CD4-positive, alpha-beta T cell treated with Interleukin-4 for 1 hour (primary cell): ENCODE measurements around the gene RBM33.

Experiments
- DNase-seq, 2 donors: peaks; one replicate each; pipeline ENCODE4 v3.0.0-alpha.2; 2020 to 2022

RBM33 gene

DNA sequence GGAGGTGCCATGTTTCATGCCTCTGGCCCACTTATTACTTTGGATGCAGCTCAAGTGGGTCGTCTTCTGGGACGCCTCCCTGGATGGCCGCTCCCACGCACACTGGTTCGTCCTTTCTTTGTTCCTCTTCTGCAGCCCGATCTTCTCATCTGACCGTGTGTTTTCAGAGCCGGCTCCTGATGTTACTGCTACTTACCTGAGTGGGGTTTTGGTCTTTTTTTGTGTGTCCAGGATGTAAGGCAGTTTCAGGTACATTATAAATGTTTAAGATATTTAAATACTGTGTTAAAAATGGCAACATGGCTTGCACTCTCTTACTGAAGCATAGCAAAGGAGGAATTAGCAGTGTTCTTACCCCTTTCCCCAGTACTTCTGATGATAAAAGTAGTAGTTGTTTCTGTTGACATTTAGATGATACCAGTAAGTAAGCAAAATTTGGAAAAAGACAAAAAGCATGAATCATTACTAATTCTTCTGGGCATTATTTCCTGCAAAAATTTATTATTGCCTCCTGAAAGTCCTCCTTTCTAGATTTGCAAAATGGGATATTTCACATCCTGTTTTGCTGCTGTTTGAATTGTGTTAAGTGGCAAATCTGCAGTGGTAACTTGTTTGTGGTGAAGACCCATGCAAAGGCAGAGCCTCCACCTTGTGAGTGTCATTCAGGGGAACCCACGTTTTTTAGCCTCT lies 108.4 kb downstream of the RBM33 start:
- no peak for DNase-seq

DNA sequence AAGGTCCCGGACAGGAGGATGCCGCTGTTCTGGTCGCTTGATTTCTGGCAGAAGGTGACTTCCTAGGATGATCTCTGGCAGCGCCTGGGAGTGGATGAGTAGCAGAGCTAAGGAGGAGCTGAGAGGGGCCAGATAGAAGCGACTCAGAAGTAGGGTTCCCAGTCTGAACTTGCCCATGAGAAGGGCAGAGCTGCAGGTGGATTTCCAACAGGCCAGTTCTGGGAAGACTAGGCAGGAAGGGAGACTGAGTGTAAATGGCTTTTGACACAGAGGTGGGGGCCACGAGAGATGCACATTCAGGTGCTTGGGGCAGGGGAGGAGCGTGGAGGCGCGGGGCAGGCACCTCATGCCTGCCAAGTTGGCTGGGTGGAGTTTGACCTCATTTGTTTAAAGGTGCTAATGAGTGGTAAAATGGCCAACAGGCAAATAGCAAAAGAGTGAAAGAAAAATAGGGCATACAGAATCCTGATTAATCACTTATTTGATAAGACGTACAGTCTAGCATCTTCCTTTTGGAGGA lies 109.0 kb downstream of the RBM33 start:
- no peak for DNase-seq

DNA sequence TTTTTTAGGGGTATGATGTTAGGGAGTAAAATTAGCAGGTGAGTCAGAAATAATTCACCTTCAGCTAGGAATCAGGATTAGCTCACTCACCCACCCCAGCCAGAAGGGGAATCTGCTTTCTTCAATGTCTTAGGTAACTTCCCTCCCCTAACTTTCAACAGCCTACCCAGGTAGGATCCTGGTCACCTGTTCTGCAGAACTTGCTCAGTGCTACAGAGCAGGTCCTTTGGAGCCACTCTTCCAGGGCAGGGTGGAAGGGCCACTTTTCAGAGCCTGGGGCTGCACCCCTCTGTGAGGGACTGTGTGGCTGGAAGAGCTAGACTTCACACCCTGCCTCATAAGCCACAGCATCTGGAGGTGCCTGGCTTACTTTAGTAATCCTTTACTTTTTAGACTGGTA lies 109.7 kb downstream of the RBM33 start:
- DNase-seq, result no peak

DNA sequence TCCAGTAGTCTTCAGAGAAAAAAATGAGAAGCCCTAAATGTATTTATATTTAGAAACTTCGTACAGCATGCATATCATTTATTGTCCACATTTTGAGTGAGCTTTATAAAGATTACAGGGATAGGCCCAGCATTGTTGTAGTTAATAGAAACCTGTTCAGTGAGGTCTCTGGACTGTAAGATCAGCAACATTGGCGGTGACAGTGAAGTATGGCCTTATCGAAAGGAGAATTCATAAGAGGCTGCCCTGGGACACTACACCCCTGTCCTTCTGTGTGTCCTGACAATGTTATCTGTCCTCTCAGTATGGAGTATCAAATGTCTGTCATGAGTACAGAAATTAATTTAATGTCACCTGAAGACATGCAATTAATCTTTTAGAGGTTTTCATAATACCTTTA lies 110.6 kb downstream of the RBM33 start:
- DNase-seq, result no peak

DNA sequence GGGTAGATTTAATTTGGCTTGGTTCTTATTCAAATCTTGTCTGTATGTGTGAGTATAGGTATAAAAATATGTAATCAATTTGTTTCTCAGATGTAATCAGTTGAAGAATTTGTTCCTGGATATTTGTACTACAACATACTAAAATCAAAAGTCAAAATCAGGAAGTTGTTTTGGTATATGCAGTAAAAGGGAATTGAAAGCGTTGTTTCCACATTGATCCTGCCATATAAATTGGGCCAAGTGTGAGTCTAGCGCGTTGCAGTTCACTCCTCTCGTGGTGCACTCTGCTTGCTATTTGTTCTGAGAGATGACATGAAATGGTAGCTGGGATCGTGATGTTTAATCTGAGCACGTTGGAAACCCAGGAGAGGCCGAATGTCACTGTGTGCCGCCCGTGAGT lies 111.9 kb downstream of the RBM33 start:
- no peak for DNase-seq

DNA sequence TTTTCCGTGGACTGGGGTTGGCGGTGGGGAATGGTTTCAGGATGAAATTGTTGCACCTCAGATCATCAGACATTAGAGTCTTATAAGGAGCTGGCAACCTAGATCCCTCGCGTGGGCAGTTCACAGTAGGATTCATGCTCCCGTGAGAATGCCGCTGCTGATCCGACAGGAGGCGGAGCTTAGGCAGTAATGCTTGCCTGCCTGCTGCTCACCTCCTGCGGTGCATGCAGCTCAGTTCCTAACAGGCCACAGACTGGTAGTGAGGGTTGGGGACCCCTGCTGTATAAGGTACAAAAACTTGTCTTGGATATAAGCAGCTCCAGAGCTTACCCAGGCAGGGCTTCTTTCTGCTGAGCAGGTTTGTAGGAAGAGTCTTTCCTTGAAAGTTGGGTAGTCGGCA lies 113.9 kb downstream of the RBM33 start:
- no peak for DNase-seq

DNA sequence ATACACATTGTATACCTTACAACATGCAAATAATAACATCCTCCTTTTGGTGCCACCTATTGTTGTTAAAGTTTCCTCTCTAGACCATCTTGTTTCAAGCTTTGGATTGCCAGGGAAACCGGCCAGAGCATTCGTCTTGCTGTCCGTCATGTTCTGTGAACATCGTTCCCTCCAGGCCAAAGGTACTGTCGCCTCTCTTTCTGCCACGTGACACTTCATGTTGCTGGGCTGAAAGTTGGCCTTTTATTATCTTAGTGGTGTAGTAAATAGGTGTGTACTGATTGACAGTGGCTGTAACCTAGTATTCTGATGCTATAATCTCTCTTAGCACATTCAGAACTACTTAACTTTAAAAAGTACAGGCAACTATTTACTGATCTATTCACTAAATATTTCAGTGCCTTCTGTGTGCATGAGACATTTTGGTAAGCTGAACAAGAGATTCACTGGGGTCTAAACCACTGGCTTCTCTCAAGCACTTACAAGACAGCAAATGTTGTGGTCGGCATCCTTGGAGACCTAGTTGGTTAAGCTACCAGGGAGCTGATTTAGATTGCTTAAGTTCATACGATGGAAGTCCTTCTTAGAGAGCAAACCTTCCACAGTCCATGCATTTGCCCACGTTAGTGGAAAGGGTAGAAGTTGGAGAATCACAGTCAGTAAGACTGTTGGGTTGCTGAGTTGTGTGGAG lies 115.4 kb downstream of the RBM33 start:
- DNase-seq, result no peak

DNA sequence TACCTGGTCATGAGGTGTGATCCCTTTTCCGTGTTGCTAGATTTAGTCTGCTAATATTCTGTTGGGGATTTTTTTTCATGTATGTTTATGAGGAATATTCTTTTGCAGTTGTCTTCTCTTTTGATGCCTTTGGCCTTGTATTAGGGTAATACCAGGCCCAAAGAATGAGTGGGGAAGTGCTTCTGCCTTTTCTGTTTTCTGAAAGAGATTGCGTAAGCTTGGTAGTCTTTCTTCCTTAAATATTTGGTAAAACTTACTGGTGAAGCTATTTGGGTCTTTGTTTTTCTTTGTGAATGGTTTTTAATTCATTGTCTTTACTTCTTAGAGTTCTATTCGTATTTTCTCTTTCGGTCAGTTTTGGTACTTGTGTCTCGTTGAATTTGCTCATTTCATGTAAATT lies 116.7 kb downstream of the RBM33 start:
- no peak for DNase-seq

DNA sequence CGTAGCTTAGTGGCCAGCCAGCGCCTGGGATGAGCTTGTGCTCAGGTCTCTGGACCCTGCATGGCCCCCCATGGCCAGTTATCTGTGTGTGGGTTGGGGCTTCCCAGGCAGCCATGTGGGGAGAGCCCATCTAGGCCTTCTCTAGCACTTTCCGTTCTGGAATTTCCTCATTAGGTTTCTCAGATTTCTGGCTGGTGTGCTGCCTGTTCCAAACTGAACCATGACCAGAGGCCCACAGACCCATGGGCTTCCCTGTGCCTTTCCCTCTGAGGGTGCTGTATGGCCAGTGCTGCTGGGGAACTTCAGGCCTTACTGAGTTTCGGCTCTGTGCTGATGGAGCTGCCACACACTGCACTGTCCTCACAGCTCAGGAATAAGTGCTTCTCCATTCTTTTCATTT lies 117.6 kb downstream of the RBM33 start:
- no peak for DNase-seq

DNA sequence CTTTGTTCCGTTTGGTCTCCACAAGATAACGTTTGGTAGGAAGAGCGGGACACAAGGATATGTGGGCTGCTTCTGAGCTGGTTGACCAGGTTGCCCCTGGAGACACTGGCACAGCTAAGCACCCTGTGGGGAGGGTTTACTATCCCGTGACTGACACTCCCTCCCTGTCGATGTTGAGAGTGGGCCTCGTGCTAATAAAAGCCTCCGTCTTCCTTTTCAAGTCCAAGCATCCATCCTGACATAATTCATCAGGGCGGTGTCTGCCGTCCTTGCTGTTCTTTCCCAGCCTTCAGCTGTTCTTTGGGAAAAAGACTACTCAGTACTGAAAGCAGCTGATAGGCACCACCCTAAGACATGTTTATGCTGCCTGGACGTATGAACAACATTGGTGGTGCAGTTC lies 118.2 kb downstream of the RBM33 start:
- DNase-seq, result no peak

DNA sequence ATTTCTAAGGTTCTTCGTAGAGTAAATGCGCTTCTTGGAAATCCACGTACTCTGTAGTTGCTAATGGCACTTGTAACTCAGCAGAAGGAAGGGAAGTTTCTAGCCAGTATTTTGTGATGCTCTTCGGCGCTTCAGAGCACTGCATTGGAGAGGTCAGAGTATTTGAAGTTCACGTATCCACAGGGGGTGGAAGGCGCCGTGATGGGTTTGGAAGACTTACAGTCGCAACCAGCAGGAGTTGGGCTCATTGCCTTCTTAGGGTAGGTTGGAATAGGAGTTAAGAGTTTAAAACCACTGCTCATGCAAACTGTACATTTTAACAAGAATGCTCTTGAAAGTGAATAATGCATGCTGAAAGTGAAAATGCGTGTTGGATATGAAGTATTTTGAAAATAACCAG lies 118.7 kb downstream of the RBM33 start:
- DNase-seq, result no peak

DNA sequence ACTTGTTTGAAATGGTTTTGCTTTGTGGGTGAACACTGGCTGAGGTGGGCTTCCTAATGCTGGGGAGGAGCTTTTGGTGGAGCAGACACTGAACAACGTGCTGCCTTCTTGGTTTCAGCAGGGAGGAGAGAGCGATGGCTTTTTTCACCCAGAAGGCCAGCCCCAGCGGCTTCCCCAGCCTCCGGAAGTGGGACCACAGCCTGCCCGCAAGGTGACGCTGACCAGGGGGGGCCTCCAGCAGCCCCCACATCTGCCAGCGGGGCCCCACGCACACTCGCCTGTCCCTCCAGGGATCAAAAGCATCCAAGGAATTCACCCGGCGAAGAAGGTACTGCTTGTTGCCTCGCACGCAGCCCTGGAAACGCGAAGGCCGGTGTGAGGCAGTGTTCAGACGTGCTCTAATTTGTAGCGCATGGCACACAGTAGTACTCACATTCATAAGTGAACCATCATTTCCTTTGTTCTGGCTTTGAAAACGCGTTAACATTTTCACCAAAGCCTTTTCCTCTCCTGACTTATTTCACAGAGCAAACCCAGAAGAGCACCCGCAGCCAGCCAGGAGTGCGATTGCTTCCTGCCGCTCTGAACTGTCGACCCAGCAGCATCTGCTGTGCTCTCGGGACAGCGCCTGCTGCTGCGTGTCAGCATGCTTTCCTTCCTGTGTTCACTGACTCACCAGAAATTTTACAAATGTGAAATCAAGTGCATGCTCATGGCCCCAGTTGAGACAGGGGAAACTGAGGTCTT lies 119.4 kb downstream of the RBM33 start:
- peak; percentile 38 to 48 for DNase-seq

DNA sequence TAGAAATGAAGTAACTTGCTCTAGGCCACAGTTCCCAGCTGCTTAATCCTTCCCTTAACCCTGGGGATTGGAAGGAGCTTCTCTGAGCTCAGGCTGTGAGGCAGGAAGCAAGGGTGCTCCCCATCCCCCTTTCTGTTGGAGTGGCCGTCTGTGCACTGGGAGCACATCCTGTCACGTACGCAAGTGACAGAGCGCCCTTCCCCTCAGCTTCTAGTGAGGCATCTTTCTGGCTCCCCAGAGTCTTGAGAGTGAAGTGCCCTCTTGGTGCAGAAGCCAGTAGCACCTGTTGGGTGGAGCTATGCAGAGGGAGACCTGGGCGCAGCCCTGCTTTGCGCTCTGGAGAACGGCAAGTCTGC lies 120.0 kb downstream of the RBM33 start:
- no peak for DNase-seq

DNA sequence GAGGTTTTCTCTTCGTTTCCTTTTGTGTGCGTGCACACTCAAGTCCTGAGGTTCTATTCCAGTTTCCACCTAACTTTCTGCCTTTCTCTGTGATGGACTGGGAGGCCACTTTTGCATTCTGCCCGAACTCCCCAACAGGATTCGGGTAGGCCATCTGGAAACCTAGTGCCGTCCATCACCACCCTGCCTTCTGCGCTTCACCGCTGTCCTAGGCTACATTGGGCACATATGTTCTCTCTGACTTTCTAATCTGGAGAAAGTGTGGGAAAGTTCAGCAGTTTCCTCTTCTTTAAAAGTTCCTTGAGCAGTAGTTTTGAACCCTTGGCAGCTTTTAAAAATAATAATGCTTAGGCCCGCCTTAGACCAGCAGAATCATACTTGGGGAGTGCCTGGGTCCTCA lies 121.0 kb downstream of the RBM33 start:
- no peak for DNase-seq

DNA sequence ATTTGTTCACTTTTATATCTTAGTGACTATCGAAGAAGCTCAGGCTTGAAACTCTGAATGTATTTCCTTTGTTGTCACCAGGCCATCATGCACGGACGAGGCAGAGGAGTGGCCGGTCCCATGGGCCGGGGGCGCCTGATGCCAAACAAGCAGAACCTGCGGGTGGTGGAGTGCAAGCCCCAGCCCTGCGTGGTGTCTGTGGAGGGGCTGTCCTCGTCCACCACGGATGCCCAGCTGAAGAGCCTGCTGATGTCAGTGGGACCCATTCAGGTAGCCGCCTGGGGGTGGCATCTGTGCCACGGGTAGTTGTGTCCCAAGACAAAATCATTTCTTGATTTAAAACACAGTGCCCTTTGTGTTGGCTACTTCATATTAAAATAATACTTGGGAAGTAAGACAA lies 121.9 kb downstream of the RBM33 start:
- no peak for DNase-seq

DNA sequence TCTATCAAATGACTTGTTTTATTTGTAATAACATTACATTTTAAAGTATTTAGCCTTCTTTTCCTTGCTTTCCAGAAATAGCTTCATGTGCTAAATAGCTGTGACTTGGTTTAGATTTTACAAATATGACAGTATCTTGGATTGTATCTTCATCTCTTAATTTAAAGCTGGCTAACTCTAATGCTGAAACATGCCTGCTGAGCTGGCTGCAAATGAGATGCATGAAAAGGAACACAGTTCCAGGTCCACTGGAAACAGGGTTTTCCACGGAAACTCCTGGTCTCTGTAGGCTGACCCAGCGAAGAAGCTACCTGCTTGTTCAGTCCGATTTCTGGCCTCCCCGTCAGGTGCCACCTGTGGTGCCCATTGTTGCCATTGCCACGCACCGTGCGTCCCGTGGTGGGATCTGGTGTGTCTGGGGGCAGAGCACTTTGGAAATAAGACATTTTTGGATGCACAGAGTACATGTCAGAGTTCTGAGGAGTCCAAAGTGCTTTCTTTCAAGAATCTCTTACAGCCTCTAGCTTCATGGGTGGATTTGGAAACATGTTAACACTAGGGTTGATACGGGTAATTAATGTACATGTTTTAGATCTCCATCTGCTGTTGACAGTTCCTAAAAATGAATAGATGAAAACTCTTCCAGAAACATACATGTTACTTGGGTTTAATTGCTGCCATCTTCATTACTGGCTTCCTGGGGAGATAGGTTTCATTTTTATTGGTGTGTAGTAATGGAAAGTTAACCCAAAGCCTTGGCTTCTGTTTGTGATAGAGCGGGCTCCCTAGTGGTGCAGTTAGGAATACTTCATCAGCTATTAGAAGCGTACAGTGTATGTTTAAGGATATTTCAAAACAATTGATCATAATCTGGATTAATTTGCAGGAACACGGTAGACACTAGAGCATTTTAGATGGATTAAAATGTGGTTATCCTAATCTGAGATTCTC lies 122.8 kb downstream of the RBM33 start:
- DNase-seq, result no peak

DNA sequence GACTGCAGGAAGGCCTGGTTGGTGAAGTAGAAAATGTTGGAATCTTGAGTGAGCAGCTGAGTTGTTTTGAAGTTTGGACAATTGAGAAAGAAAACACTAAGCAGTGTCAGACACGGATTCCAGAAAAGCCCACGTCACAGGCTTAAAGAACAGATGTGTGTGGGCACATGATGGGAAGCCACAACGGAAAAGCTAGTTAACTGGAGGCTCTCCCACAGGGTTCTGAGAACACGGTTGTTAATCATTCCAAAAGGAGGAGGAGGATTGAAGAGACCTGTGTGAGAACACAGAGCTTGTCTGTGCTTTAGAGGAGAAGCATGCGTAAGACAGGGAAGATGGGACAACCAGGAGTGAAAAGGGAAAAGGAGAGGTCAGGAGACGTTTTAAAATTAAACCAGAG lies 125.2 kb downstream of the RBM33 start:
- no peak for DNase-seq

DNA sequence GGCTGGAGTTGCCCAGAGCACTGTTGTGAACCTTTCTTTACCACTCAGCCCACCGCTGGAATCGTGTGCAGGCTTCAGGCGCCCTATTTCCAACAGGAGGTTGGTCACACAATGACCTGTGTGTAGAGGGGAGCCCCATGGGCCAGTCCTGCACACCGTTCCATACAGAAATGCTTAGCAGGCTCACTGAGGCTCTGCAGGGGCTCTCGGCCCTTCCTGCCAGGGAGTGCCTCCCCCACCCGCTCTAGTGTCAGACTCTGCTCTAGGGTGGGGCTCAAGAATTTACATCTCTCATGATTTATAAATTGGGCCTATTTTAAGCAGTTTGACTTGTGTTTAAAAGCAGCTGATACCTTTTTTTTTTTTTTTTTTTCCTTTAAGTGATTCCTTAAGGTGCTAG lies 125.8 kb downstream of the RBM33 start:
- DNase-seq, result no peak

DNA sequence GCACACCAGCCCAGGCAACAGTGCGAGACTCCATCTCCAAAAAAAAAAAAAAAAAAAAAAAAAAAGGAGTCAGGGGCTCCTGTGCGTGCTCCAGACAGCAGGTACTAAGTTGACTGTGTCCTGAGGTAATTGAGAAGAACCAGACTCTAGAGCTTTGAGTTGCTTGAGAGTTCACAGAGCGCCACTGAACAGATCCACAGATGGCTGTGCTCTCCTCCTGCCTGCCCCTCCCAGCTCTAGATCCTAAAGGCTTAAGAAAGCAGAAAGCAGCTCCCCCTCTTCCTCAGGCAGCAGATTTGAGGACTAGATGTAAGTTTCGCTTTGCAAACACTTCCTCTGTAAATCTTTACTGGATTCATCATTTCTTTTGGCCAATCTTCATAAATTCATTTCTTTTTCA lies 129.1 kb downstream of the RBM33 start:
- DNase-seq, result no peak

DNA sequence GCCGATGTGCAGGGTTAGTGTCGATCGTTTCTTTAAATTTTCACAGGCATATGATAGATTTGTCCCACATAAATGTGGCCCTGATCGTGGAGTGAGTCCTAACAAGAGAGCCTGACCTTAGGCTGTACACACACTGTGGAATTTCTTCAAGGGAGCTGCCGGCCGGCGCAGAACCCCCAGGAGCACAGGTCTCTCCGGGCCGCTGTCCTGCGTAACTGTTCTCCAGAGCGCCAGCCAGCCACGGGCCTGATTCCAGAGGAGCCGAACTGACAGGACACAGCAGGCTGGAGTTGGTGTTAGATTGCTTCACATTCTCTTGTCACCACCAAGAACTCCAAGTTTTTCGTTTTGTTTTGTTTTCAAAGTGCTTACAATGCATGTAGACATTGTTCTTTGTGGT lies 130.5 kb downstream of the RBM33 start:
- no peak for DNase-seq

DNA sequence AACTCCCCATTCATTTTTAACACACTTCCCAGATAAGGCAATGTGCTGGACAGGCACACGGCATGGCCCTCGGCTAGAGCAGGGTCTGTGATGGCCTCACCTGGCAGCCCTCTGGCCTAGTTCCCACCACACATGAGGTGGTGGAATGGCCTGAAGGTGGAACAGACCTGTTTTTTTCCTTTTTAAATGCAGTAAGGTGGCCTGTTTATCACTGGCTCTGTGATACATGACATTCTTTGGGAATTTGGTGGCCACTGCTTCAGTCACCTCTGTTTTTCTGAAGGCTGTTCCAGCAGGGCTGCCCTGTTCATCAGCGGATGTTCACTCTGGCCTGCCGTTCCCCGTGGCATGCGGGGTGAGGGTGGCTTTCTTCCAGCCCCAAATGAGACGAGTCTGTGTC lies 131.2 kb downstream of the RBM33 start:
- DNase-seq, result no peak

DNA sequence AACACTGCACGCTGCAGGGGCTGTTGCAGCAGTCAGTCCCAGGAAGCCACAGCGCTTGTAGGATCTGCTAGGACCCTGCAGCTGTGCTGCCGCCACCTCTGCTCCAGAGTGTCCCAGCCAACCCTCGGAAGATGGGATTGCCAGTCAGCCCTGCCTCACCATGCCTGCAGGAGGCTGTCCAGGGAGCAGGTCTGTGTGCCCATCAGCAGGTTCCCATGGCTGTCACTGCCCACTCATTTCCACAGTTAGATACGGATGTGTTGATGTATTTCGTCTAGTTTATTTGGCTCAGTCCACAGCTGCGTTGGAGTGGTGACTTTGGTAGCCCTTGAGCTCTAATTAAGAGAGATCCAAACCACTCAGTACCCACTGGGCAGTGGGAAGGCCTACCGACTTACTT lies 132.1 kb downstream of the RBM33 start:
- no peak for DNase-seq

DNA sequence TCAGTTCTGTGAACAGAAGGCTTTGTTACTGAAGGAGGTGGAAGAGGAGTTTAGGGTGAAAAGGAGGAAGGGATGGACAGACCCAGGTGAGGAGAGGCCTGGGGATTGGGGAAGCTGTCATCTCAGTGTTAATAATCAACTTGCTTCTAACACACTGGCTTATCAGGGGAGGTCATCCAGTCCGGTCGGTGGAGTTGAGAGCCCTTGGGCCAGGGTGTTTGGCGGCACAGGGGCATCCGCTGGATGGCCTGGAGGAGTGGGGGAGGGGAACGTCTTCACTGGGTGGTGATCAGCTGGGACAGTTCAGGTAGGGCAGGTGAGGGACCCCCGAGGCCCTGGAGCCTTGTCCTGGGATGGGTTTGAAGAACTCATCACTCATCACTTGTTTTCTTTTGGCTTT lies 133.9 kb downstream of the RBM33 start:
- DNase-seq, result no peak
